Esophagus muscularis mucosa (tissue), 4 donors: ENCODE results near the gene MEGF8. TPM values are rescaled to one million over a fixed set of nuclear protein-coding genes. Genes with fewer than 3 reads are reported as not detected.

Experiments
- DNase-seq: peaks from one replicate; pipeline ENCODE4 v3.0.0-alpha.2; 2017; ENCODE audit errors: extremely low spot score
- H3K27ac ChIP-seq, 4 donors: fragments of 200-600 bp; sonication (generic); replicated peaks in 1 of 4; 1 replicate in 3 of 4; 2 replicates in 1 of 4; pipeline ENCODE4 v1.5.1; 2016 to 2019; ENCODE audit warnings: mild to moderate bottlenecking in 1 of 4
- H3K27me3 ChIP-seq, 4 donors: fragments of 200-600 bp; sonication (generic); one replicate each; pipeline versions ENCODE4 v1.5.1 to v1.6.0; 2016 to 2019
- H3K36me3 ChIP-seq, 4 donors: fragments of 200-600 bp; sonication (generic); one replicate each; pipeline ENCODE4 v1.5.1; 2016 to 2019
- H3K4me1 ChIP-seq, 4 donors: fragments of 200-600 bp; sonication (generic); one replicate each; pipeline ENCODE4 v1.5.1; 2016 to 2019
- H3K4me3 ChIP-seq, 4 donors: fragments of 200-600 bp; sonication (generic); 1 replicate in 2 of 4; 2 replicates in 2 of 4; pipeline ENCODE4 v1.5.1; 2016 to 2019; ENCODE audit warnings: mild to moderate bottlenecking in 4 of 4, moderate library complexity in 1 of 4
- H3K9me3 ChIP-seq, 4 donors: fragments of 200-600 bp; sonication (generic); 1 replicate in 3 of 4; 2 replicates in 1 of 4; pipeline ENCODE4 v1.5.1; 2016 to 2019
- CTCF ChIP-seq, 3 experiments: fragments of 200-600 bp in 2 of 3; fragments of 450-650 bp in 1 of 3; sonication (generic) in 2 of 3; IDR thresholded peaks; one replicate each; pipeline ENCODE4 v1.5.1; 2017 to 2019; ENCODE audit warnings: antibody characterized with exemption in 3 of 3, mild to moderate bottlenecking in 2 of 3, moderate library complexity in 1 of 3
- EP300 ChIP-seq: sonication (generic); formaldehyde crosslinking; IDR thresholded peaks from one replicate; pipeline ENCODE4 v1.6.1; 2017; ENCODE audit warnings: antibody characterized with exemption
- POLR2A ChIP-seq: fragments of 450-650 bp; IDR thresholded peaks from one replicate; pipeline ENCODE4 v1.6.1; 2017; ENCODE audit warnings: antibody characterized with exemption, moderate library complexity, mild to moderate bottlenecking, low read depth
- POLR2AphosphoS5 ChIP-seq, 2 donors: sonication (generic); formaldehyde crosslinking; IDR thresholded peaks; one replicate each; pipeline ENCODE4 v1.6.1; 2017; ENCODE audit warnings: antibody characterized with exemption in 2 of 2
- WGBS: methylation state at CpG from one replicate; pipeline ENCODE4 v1.1.5; 2018; 5-methylcytosine and 5-hydroxymethylcytosine counted together
- intact Hi-C: fragments of 100-400 bp; cut with DNase I; formaldehyde crosslinking; loops from one replicate; pipeline ENCODE4 v1.15.1; 2023
- total RNA-seq, 4 donors: library from RNA; depleted of rRNA; stranded (reverse); fragments of >200 nt; gene quantifications; one replicate each; pipeline versions ENCODE4 v1.1.0 to v1.2.1, GENCODE V29; 2016

The MEGF8 gene
- total RNA-seq, 4 donors from 2014 or later, result 18.2 to 46.2 (median 25.5) TPM

DNA sequence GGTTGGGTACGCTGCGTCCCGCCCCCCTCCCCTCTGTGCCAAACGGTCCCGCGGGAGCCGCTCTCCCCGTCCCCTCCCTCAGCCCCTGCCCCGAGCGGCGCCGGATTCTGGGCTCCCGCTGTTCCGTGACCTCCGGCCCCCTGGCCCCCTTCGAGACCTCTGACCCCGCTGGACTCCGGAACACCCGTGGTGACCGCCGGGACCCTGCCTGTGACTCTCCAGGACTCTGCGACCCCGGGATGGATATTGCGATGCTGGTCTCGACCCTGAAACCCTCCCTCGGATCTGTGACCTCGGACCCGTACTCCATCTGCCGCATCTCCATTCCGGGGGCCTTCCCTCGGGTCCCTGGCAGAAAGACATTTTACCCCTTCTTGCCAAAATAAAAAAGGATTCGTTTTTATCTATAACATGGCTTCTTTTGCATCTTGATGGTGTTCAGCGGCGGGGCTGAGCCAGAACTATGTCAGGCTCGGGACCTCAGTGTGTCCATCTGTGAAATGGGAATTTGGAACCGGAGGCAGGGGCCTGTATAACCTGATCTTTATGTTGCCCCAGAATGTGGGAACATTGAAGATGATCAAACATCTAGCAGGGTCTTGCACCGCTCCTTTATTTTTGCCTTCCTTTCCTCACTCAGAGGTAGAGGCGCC, 654 bp upstream of the MEGF8 start:
- H3K36me3 ChIP-seq, result no peaks in the 10 kb centered on the region
- H3K4me3 ChIP-seq, result peak overlapping the region; percentile 89 to 97 (median 92)
- intact Hi-C loops, result loop anchor here (5.0 to 10.0 kb wide), 2 partner anchors 73 to 190 kb away; partner anchors contain the start of gene POU2F2
- no peaks in the 10 kb centered on the region for H3K9me3 ChIP-seq
- DNase-seq, result no peak
- peaks cover 31 to 44% (median 43%) of the 10 kb centered on the region in 4 donors for H3K4me1 ChIP-seq
- TF ChIP-seq CTCF (IDR thresholded peaks at IDR 0.05) (no peak), EP300 (no peak), POLR2A (no peak), POLR2AphosphoS5 (IDR thresholded peaks at IDR 0.05) (no peak)
- WGBS, result 14% methylated on average over 9 of the region's 38 CpGs
- H3K27ac ChIP-seq, result peak overlapping the region in 2 of 4 donors; percentile 76 to 81
- peaks cover 9 to 33% (median 19%) of the 10 kb centered on the region in 4 donors for H3K27me3 ChIP-seq

DNA sequence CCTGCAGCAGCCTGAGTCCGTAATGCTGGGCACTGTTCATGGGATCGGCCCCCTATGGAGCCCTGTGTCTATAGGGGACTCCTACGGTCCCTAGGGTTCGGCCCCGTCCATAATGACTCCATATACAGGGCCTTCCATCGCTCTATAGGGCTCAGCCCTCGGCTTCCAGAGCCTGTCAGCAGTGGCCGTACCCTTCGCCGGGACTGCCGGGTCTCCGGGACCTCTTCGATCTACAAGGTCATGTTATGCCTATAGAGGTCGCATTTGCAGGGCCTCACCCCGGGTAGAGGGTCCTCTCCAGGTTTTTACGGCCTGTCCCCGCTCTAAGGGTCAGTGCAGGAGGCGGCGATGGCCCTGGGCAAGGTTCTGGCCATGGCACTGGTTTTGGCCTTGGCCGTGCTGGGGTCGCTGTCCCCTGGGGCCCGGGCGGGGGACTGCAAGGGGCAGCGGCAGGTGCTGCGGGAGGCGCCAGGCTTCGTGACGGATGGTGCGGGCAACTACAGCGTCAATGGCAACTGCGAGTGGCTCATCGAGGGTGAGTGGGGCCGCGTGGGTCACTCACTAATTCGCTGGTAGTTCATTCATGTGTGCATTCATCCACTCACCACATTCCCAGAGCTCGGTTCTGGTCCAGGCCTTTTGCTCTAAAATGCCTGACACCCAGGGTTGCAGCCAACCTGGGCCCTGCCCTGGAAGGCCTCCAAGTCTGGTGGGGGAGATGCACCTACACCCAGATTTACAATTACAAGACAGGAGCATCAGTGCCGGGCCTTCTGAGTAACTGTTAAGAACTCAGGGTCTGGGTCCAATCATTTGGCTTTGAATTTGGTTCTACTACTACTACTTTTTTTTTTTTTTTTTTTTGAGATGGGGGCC, 699 bp downstream of the MEGF8 start:
- intact Hi-C loops, result loop anchor here (5.0 to 10.0 kb wide), 2 partner anchors 71 to 191 kb away; partner anchors contain the start of gene POU2F2
- DNase-seq, result no peak
- Histone ChIP-seq H3K36me3 (no peaks in the 10 kb centered on the region), H3K4me1 (peaks cover 31 to 54% (median 43%) of the 10 kb centered on the region in 4 donors), H3K4me3 (peak overlapping the region; percentile 89 to 97 (median 92)), H3K27me3 (peaks cover 9 to 33% (median 19%) of the 10 kb centered on the region in 4 donors), H3K9me3 (no peaks in the 10 kb centered on the region), H3K27ac (peak overlapping the region; percentile 76 to 81 (median 80))
- TF ChIP-seq POLR2AphosphoS5 (IDR thresholded peaks at IDR 0.05), result no peak
- TF ChIP-seq POLR2A, result no peak
- no peak for TF ChIP-seq CTCF (IDR thresholded peaks at IDR 0.05)
- no peak for TF ChIP-seq EP300
- WGBS, result 13% methylated on average over 6 of the region's 37 CpGs

- peaks cover 31 to 54% (median 43%) of the 10 kb centered on the region in 4 donors for H3K4me1 ChIP-seq
- TF ChIP-seq EP300, result no peak
- TF ChIP-seq POLR2AphosphoS5 (IDR thresholded peaks at IDR 0.05), result no peak
- TF ChIP-seq POLR2A, result no peak
- no peak for TF ChIP-seq CTCF (IDR thresholded peaks at IDR 0.05)
- H3K4me3 ChIP-seq, result peak overlapping the region in 1 of 4 donors; percentile 91
- H3K27me3 ChIP-seq, result peaks cover 9 to 30% (median 19%) of the 10 kb centered on the region in 4 donors
- H3K27ac ChIP-seq, result no peak overlapping the region
- no peaks in the 10 kb centered on the region for H3K36me3 ChIP-seq
- no peaks in the 10 kb centered on the region for H3K9me3 ChIP-seq
- DNase-seq, result no peak
- intact Hi-C loops, result loop anchor here (5.0 to 10.0 kb wide), 2 partner anchors 70 to 192 kb away; partner anchors contain the start of gene POU2F2
Observed at GRCh38 chr19:42326969-42327368, 1.5 kb downstream of the MEGF8 start.

- no peak for DNase-seq
- TF ChIP-seq POLR2A (no peak), CTCF (IDR thresholded peaks at IDR 0.05) (no peak), POLR2AphosphoS5 (IDR thresholded peaks at IDR 0.05) (no peak), EP300 (no peak)
- H3K36me3 ChIP-seq, result no peaks in the 10 kb centered on the region
- intact Hi-C loops, result loop anchor here (5.0 to 10.0 kb wide), 2 partner anchors 70 to 193 kb away; partner anchors contain the start of gene POU2F2
- WGBS, result 88% methylated on average over 5 of the region's 5 CpGs
- no peaks in the 10 kb centered on the region for H3K9me3 ChIP-seq
- peaks cover 31 to 54% (median 43%) of the 10 kb centered on the region in 4 donors for H3K4me1 ChIP-seq
- H3K27me3 ChIP-seq, result peaks cover 9 to 26% (median 19%) of the 10 kb centered on the region in 4 donors
- no peak overlapping the region for H3K4me3 ChIP-seq
- H3K27ac ChIP-seq, result no peak overlapping the region
Observed at GRCh38 chr19:42327381-42327780, 1.9 kb downstream of the MEGF8 start.
